Neural progenitor cell (in vitro differentiated cells): ENCODE measurements around the gene STXBP5.

Experiments
- CTCF ChIP-seq: fragments of 200-600 bp; sonication (generic); IDR thresholded peaks from 2 replicates; pipeline ENCODE4 v1.5.1; 2017; ENCODE audit warnings: antibody characterized with exemption, mild to moderate bottlenecking
- EZH2 ChIP-seq: fragments of 200-600 bp; sonication (generic); IDR thresholded peaks from 2 replicates; pipeline ENCODE4 v1.6.1; 2017; ENCODE audit warnings: antibody characterized with exemption, mild to moderate bottlenecking, moderate library complexity

GRCh38 chr6:147429794-147430193 lies 225.6 kb downstream of the STXBP5 start:
- no peak for TF ChIP-seq CTCF
- no peak for TF ChIP-seq EZH2
